ENCODE measurements around the gene HS3ST5.

- no peak for TF ChIP-seq CTCF (IDR thresholded peaks at IDR 0.05 in 8 of 11, conservative IDR thresholded peaks at IDR 0.05 in 3 of 11)
- no peak for TF ChIP-seq POLR2A (IDR thresholded peaks at IDR 0.05)
- TF ChIP-seq POLR2AphosphoS5 (IDR thresholded peaks at IDR 0.05): no peak
These were observed 227.2 kb downstream of the HS3ST5 start for GRCh38 chr6:114115652-114116051.
